ENCODE results near the gene BICD2.

The BICD2 gene

DNA sequence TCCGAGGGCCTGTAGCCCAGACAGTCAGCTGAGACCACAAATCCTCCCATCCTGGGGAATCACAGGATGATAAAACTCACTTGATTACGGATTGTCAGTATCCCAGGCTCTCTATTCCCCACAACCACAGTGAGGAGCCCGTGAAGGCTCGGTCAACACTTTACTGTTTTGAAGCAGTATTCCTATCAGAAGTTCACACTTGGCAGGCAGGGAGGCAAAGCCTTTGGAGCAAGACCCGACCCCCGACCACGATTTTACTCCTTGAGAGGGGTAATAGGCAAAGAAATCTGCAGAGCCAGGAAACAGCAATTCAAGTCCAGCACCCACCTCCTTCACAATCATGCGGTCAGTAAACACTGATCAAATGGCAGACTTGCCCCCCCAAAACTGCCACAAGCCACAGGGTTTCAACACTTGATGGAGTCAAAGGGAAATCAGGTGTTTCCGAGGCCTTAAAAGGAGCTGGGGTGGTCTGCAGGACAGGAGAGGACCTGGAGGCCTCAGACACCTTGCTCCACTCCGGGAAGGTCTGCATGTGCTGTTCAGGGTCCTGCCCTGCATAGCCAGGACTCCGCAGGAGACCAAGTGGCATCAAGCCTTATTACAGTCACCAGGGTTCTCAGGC lies 25.2 kb downstream of the BICD2 start:
- no peak for DNase-seq (ENCODE audit: low read depth)
- no peak for TF ChIP-seq CTCF (conservative IDR thresholded peaks at IDR 0.05; ENCODE audit: low read depth, low read length)
- no peak overlapping the region for H3K4me3 ChIP-seq (ENCODE audit: low read depth, low read length)

GRCh38 chr9:92738661-92739081 lies 26.0 kb downstream of the BICD2 start:
- no peak for TF ChIP-seq CTCF (conservative IDR thresholded peaks at IDR 0.05; ENCODE audit: low read depth, low read length)
- no peak overlapping the region for H3K4me3 ChIP-seq (ENCODE audit: low read depth, low read length)
- no peak for DNase-seq (ENCODE audit: low read depth)

DNA sequence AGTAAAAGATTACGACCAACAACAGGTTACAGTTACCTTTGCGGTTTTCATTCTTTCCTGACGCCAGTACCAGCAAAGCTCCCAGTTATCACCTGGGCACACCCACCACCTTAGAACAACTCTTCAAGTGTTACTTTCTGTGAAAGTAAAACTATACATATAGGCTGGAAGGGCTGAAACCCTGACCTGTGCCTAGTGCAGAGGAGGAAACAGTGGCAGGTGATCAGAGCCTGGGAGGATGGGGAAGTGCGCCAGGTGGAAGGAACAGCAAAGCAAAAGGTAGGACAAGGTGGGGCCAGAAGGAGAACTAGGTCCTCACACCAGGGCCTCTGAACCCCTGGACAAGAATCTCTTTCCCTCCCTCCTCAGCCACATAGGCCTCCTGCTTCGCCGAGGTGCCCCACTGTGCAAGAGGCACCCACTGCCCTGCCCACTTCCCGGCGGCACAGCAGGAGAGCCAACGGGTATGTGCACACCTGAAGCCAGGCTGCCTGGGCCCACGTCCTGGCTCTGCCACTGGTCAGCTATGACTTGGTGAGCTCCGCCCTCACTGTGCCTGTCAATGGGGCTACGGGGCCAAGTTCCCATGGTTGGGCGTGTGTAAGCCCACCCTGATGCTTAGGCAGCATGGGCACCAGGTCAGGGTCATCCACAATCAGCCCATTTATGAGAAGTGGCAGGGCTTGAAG lies 26.9 kb downstream of the BICD2 start:
- TF ChIP-seq CTCF (conservative IDR thresholded peaks at IDR 0.05; ENCODE audit: low read depth, low read length), result no peak
- no peak for DNase-seq (ENCODE audit: low read depth)
- H3K4me3 ChIP-seq (ENCODE audit: low read depth, low read length), result no peak overlapping the region

GRCh38 chr9:92737216-92737606 lies 27.4 kb downstream of the BICD2 start:
- H3K4me3 ChIP-seq (ENCODE audit: low read depth, low read length), result no peak overlapping the region
- no peak for TF ChIP-seq CTCF (conservative IDR thresholded peaks at IDR 0.05; ENCODE audit: low read depth, low read length)
- no peak for DNase-seq (ENCODE audit: low read depth)

GRCh38 chr9:92736563-92737215 lies 27.9 kb downstream of the BICD2 start:
- DNase-seq (ENCODE audit: low read depth), result no peak
- H3K4me3 ChIP-seq (ENCODE audit: low read depth, low read length), result no peak overlapping the region
- no peak for TF ChIP-seq CTCF (conservative IDR thresholded peaks at IDR 0.05; ENCODE audit: low read depth, low read length)

- H3K4me3 ChIP-seq (ENCODE audit: low read depth, low read length), result no peak overlapping the region
- DNase-seq (ENCODE audit: low read depth), result no peak
- TF ChIP-seq CTCF (conservative IDR thresholded peaks at IDR 0.05; ENCODE audit: low read depth, low read length), result no peak
Observed at GRCh38 chr9:92735636-92736562, 28.7 kb downstream of the BICD2 start.

Measured in choroid plexus epithelial cell (primary cell).